HAP-1 (cell line): ENCODE results near the gene SLC5A1.

ENCODE experiments used
- DNase-seq, 2 experiments: peaks; one replicate each; pipeline ENCODE4 v3.0.0-alpha.2; 2016 to 2020; ENCODE audit warnings: low spot score in 2 of 2
- H3K27me3 ChIP-seq: fragments of 250-450 bp; sonication (Bioruptor Pico); 2 replicates; pipeline ENCODE4 v1.5.1; 2020; ENCODE audit warnings: low read depth, mild to moderate bottlenecking, moderate library complexity
- H3K36me3 ChIP-seq: fragments of 250-450 bp; sonication (Bioruptor Pico); replicated peaks from 2 replicates; pipeline ENCODE4 v1.5.1; 2020; ENCODE audit warnings: mild to moderate bottlenecking
- H3K4me1 ChIP-seq: fragments of 250-450 bp; sonication (Bioruptor Pico); 2 replicates; pipeline ENCODE4 v1.5.1; 2020; ENCODE audit warnings: mild to moderate bottlenecking
- H3K4me3 ChIP-seq: fragments of 250-450 bp; sonication (Bioruptor Pico); 2 replicates; pipeline ENCODE4 v1.5.1; 2020; ENCODE audit warnings: mild to moderate bottlenecking, moderate library complexity
- H3K9me3 ChIP-seq: fragments of 250-450 bp; sonication (Bioruptor Pico); 2 replicates; pipeline ENCODE4 v1.5.1; 2020; ENCODE audit warnings: mild to moderate bottlenecking, moderate library complexity
- in situ Hi-C: fragments of 300-500 bp; cut with MboI; formaldehyde crosslinking; loops from 3 replicates; pipeline ENCODE4 v1.14.3; 2020; ENCODE audit warnings: low sequenced_read_pairs, inconsistent platforms, mixed read lengths

The SLC5A1 gene

GRCh38 chr22:32031466-32031865 lies 11.6 kb upstream of the SLC5A1 start:
- H3K4me1 ChIP-seq: no peaks in the 10 kb centered on the region
- in situ Hi-C loops: no loop called here
- no peak for DNase-seq
- H3K27me3 ChIP-seq: peaks cover 4% of the 10 kb centered on the region; the same call in 1 of the 2 replicates
- H3K4me3 ChIP-seq: no peak overlapping the region
- H3K9me3 ChIP-seq: no peaks in the 10 kb centered on the region
- H3K36me3 ChIP-seq: no peaks in the 10 kb centered on the region

DNA sequence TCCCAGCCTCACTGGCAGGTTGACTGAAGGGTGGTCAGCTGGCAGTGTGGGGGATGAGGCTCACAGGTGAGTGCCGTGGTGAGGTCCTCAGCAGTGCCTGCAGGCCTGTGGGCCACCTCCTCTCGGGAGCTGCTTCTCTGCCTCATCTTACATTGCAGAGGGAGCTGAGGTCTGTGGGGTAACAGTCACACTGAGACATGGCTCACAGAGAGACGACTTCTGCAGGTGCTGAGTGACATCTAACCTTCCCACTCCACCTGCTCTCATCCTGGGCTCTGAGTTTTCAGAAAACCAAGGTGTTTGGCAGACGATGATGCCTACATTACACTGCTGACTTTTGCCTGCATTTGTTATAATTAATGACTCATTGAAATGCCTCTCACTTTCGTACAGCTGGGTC lies 8.8 kb upstream of the SLC5A1 start:
- H3K27me3 ChIP-seq: 0 out of 2 replicates have a peak, but pooled peaks cover 2% of the 10 kb centered on the region
- no peak for DNase-seq
- no peak overlapping the region for H3K4me3 ChIP-seq
- H3K4me1 ChIP-seq: no peaks in the 10 kb centered on the region
- in situ Hi-C loops: no loop called here
- H3K36me3 ChIP-seq: no peaks in the 10 kb centered on the region
- H3K9me3 ChIP-seq: no peaks in the 10 kb centered on the region

DNA sequence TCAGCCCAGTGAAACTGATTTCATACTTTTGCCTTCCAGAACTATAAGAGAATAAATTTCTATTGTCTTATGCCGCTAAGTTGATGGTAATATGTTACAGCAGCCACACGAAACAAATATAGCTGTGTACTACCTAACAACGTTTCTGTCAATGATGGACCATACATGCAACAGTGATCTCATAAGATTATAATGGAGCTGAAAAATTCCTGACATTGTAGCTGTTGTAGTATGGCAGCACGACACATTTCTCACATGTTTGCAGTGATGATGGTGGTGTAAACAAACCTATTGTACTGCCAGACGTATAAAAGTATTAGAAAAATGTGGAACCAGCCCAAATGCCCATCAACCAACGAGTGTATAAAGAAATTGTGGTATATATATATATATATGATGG lies 5.8 kb upstream of the SLC5A1 start:
- H3K9me3 ChIP-seq: no peaks in the 10 kb centered on the region
- H3K4me3 ChIP-seq: no peak overlapping the region
- in situ Hi-C loops: no loop called here
- no peaks in the 10 kb centered on the region for H3K4me1 ChIP-seq
- H3K27me3 ChIP-seq: no peaks in the 10 kb centered on the region
- H3K36me3 ChIP-seq: no peaks in the 10 kb centered on the region
- no peak for DNase-seq

- no peak overlapping the region for H3K4me3 ChIP-seq
- no peak for DNase-seq
- H3K9me3 ChIP-seq: no peaks in the 10 kb centered on the region
- no peaks in the 10 kb centered on the region for H3K4me1 ChIP-seq
- no peaks in the 10 kb centered on the region for H3K36me3 ChIP-seq
- in situ Hi-C loops: no loop called here
- H3K27me3 ChIP-seq: peaks cover 9% of the 10 kb centered on the region
Measured at GRCh38 chr22:32040324-32040904, 2.6 kb upstream of the SLC5A1 start.

GRCh38 chr22:32043391-32043790 lies 330 bp downstream of the SLC5A1 start:
- Histone ChIP-seq H3K4me1 (no peaks in the 10 kb centered on the region), H3K4me3 (no peak overlapping the region), H3K9me3 (no peaks in the 10 kb centered on the region), H3K36me3 (no peaks in the 10 kb centered on the region), H3K27me3 (peaks cover 9% of the 10 kb centered on the region)
- in situ Hi-C loops: no loop called here
- DNase-seq: no peak

DNA sequence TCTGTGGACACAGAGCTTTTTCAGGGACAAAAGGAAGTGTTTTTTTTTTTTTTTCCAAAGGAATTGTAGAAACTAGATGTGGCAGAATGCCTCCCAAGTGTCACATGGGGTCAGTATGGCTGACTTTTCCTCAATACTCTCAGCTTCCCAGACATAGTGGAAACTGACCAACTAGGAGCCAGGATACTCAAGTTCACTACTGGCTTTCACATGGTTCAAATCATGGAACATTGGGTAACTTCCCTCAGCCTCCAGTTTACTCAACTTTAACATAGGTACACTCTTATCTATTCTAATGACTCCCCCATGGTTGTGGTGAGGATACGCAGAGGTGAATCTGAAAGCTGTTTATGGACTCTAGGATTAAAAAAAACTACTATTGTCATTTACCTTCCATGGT lies 1.4 kb downstream of the SLC5A1 start:
- Histone ChIP-seq H3K4me3 (no peak overlapping the region), H3K36me3 (no peaks in the 10 kb centered on the region), H3K27me3 (peaks cover 9% of the 10 kb centered on the region), H3K9me3 (no peaks in the 10 kb centered on the region), H3K4me1 (no peaks in the 10 kb centered on the region)
- DNase-seq: no peak
- in situ Hi-C loops: no loop called here

DNA sequence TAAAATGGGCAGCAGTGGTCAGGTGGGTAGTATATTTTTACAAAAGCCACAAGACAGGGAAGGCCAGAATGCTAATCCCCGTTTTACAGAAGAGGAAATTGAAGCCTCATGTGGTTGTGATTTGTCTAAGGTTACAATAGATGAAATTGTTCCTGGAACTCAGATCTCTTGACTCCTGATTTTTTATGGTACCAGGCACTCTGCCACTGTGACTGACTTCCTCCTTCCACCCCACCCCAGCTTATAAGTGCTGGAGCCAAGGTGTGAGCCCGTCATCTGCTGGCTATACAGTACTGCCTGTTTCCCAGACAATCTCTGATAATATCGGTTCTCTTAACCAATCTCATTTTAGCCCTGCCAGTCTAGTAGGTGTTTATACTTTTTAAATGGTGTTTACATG lies 1.9 kb downstream of the SLC5A1 start:
- Histone ChIP-seq H3K4me3 (no peak overlapping the region), H3K9me3 (no peaks in the 10 kb centered on the region), H3K27me3 (peaks cover 9% of the 10 kb centered on the region), H3K36me3 (no peaks in the 10 kb centered on the region), H3K4me1 (no peaks in the 10 kb centered on the region)
- in situ Hi-C loops: no loop called here
- no peak for DNase-seq

DNA sequence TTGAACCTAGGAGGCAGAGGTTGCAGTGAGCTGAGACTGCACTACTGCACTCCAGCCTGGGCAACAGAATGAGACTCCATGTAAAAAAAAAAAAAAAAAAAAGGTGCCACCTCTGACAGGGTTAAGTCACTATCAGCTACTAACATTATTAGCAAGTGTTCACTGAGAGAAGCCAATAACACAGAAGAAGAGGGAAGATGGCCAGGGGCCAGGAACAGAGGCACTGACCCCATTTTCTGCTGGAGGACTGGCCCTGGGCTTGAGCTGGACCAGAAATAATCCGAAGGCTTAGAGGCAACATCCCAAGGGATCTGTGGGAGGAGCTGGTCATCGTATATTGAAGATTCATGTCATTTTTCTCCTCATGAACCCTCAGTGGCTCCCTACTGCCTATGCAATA lies 5.0 kb downstream of the SLC5A1 start:
- no peak overlapping the region for H3K4me3 ChIP-seq
- H3K36me3 ChIP-seq: no peaks in the 10 kb centered on the region
- in situ Hi-C loops: no loop called here
- no peak for DNase-seq
- peaks cover 13% of the 10 kb centered on the region for H3K27me3 ChIP-seq
- no peaks in the 10 kb centered on the region for H3K4me1 ChIP-seq
- H3K9me3 ChIP-seq: no peaks in the 10 kb centered on the region

GRCh38 chr22:32050678-32051515 lies 7.8 kb downstream of the SLC5A1 start:
- H3K9me3 ChIP-seq: no peaks in the 10 kb centered on the region
- in situ Hi-C loops: no loop called here
- H3K27me3 ChIP-seq: peaks cover 6% of the 10 kb centered on the region
- DNase-seq: no peak
- H3K36me3 ChIP-seq: no peaks in the 10 kb centered on the region
- H3K4me3 ChIP-seq: no peak overlapping the region
- H3K4me1 ChIP-seq: no peaks in the 10 kb centered on the region

GRCh38 chr22:32052244-32052643 lies 9.2 kb downstream of the SLC5A1 start:
- Histone ChIP-seq H3K9me3 (no peaks in the 10 kb centered on the region), H3K36me3 (no peaks in the 10 kb centered on the region), H3K4me1 (no peaks in the 10 kb centered on the region), H3K4me3 (no peak overlapping the region), H3K27me3 (peaks cover 6% of the 10 kb centered on the region)
- no peak for DNase-seq
- in situ Hi-C loops: no loop called here

- no peaks in the 10 kb centered on the region for H3K9me3 ChIP-seq
- no peak for DNase-seq
Measured at GRCh38 chr22:32052936-32053791, 10.1 kb downstream of the SLC5A1 start.

DNA sequence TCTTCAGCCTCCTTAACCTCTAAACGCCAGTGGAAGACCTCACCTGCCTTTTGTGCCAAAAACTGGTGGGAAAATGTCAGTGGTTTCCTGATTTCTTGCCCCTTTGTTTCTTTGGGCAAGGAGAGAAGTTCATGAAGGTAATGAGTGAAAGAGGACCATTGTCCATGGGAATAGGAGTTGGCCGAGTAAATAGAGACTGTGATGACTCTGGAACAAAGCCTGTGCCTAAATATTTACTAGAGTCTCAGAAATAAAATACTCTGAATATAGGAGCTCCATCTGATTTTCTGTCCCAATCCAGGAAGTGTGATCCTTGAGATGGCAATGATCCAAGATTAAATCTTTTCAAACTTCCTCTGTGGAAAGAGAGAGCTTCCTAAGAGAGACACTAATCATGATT lies 12.0 kb downstream of the SLC5A1 start:
- Histone ChIP-seq H3K36me3 (no peaks in the 10 kb centered on the region), H3K4me1 (no peaks in the 10 kb centered on the region), H3K27me3 (peaks cover 6% of the 10 kb centered on the region), H3K9me3 (no peaks in the 10 kb centered on the region), H3K4me3 (no peak overlapping the region)
- in situ Hi-C loops: no loop called here
- no peak for DNase-seq

More at GRCh38 chr22:32052936-32053791, 10.1 kb downstream of the SLC5A1 start:
- Histone ChIP-seq H3K4me3 (no peak overlapping the region), H3K27me3 (peaks cover 6% of the 10 kb centered on the region), H3K36me3 (no peaks in the 10 kb centered on the region), H3K4me1 (no peaks in the 10 kb centered on the region)
- in situ Hi-C loops: no loop called here

GRCh38 chr22:32058656-32059260 lies 15.7 kb downstream of the SLC5A1 start:
- no peak for DNase-seq
- in situ Hi-C loops: no loop called here
- H3K27me3 ChIP-seq: peaks cover 3% of the 10 kb centered on the region; the same call in 1 of the 2 replicates
- no peaks in the 10 kb centered on the region for H3K36me3 ChIP-seq
- no peak overlapping the region for H3K4me3 ChIP-seq
- no peaks in the 10 kb centered on the region for H3K4me1 ChIP-seq
- no peaks in the 10 kb centered on the region for H3K9me3 ChIP-seq
